ENCODE measurements around the gene CENPC. TPM values are rescaled to one million over a fixed set of nuclear protein-coding genes. Genes with fewer than 3 reads are reported as not detected.

The CENPC gene
- total RNA-seq, 1 experiment from 2014 or later = 11.8 TPM

GRCh38 chr4:67587156-67587555 is 41.9 kb upstream of the CENPC start:
- H3K4me3 ChIP-seq (ENCODE audit: low read depth, low read length, poor library complexity, severe bottlenecking) = no peak overlapping the region
- ChIA-PET POLR2A (ENCODE audit: low non-redundant PET) (no interaction called here), CTCF (no interaction called here)
- H3K27ac ChIP-seq (ENCODE audit: low read depth, low read length, poor library complexity, severe bottlenecking) = no peak overlapping the region
- no TSS peak for BruUV-seq (replicated peaks)
- H3K36me3 ChIP-seq (ENCODE audit: insufficient read depth, low read length, poor library complexity, severe bottlenecking) = no peaks in the 10 kb centered on the region
- DNase-seq (ENCODE audit: low spot score) = no peak
- no peak for TF ChIP-seq EZH2 (IDR thresholded peaks at IDR 0.05; ENCODE audit: borderline replicate concordance, low read depth, low read length, poor library complexity, severe bottlenecking)
- H3K4me1 ChIP-seq (ENCODE audit: insufficient read depth, low read length, poor library complexity, severe bottlenecking) = no peaks in the 10 kb centered on the region
- H3K27me3 ChIP-seq (replicated peaks; ENCODE audit: insufficient read depth, low read depth, low read length, poor library complexity) = no peaks in the 10 kb centered on the region
- no peaks in the 10 kb centered on the region for H3K9me3 ChIP-seq (ENCODE audit: low read depth, low read length, poor library complexity, severe bottlenecking)
- intact Hi-C loops (cut with micrococcal nuclease; ENCODE audit: unreplicated experiment) = no loop called here

- H3K27ac ChIP-seq (ENCODE audit: low read depth, low read length, poor library complexity, severe bottlenecking) = no peak overlapping the region
- H3K27me3 ChIP-seq (replicated peaks; ENCODE audit: insufficient read depth, low read depth, low read length, poor library complexity) = no peaks in the 10 kb centered on the region
- no TSS peak for BruUV-seq (replicated peaks)
- intact Hi-C loops (cut with micrococcal nuclease; ENCODE audit: unreplicated experiment) = no loop called here
- no peak overlapping the region for H3K4me3 ChIP-seq (ENCODE audit: low read depth, low read length, poor library complexity, severe bottlenecking)
- TF ChIP-seq EZH2 (IDR thresholded peaks at IDR 0.05; ENCODE audit: borderline replicate concordance, low read depth, low read length, poor library complexity, severe bottlenecking) (no peak), CTCF (conservative IDR thresholded peaks at IDR 0.05; ENCODE audit: low read depth, low read length) (no peak)
- H3K36me3 ChIP-seq (ENCODE audit: insufficient read depth, low read length, poor library complexity, severe bottlenecking) = no peaks in the 10 kb centered on the region
- POLR2A ChIA-PET (ENCODE audit: low non-redundant PET) = no interaction called here
- no peak for DNase-seq (ENCODE audit: low spot score)
- H3K9me3 ChIP-seq (ENCODE audit: low read depth, low read length, poor library complexity, severe bottlenecking) = no peaks in the 10 kb centered on the region
- CTCF ChIA-PET = no interaction called here
- H3K4me1 ChIP-seq (ENCODE audit: insufficient read depth, low read length, poor library complexity, severe bottlenecking) = no peaks in the 10 kb centered on the region
Observed at GRCh38 chr4:67584496-67584895, 39.2 kb upstream of the CENPC start.

GRCh38 chr4:67581913-67582312 is 36.6 kb upstream of the CENPC start:
- H3K27ac ChIP-seq (ENCODE audit: low read depth, low read length, poor library complexity, severe bottlenecking) = no peak overlapping the region
- CTCF ChIA-PET = no interaction called here
- BruUV-seq (replicated peaks) = no TSS peak
- no peaks in the 10 kb centered on the region for H3K4me1 ChIP-seq (ENCODE audit: insufficient read depth, low read length, poor library complexity, severe bottlenecking)
- no peaks in the 10 kb centered on the region for H3K27me3 ChIP-seq (replicated peaks; ENCODE audit: insufficient read depth, low read depth, low read length, poor library complexity)
- TF ChIP-seq EZH2 (IDR thresholded peaks at IDR 0.05; ENCODE audit: borderline replicate concordance, low read depth, low read length, poor library complexity, severe bottlenecking) = no peak
- TF ChIP-seq CTCF (conservative IDR thresholded peaks at IDR 0.05; ENCODE audit: low read depth, low read length) = no peak
- POLR2A ChIA-PET (ENCODE audit: low non-redundant PET) = no interaction called here
- H3K36me3 ChIP-seq (ENCODE audit: insufficient read depth, low read length, poor library complexity, severe bottlenecking) = no peaks in the 10 kb centered on the region
- no peaks in the 10 kb centered on the region for H3K9me3 ChIP-seq (ENCODE audit: low read depth, low read length, poor library complexity, severe bottlenecking)
- H3K4me3 ChIP-seq (ENCODE audit: low read depth, low read length, poor library complexity, severe bottlenecking) = no peak overlapping the region
- intact Hi-C loops (cut with micrococcal nuclease; ENCODE audit: unreplicated experiment) = no loop called here
- no peak for DNase-seq (ENCODE audit: low spot score)

- no TSS peak for BruUV-seq (replicated peaks)
- H3K36me3 ChIP-seq (ENCODE audit: insufficient read depth, low read length, poor library complexity, severe bottlenecking) = no peaks in the 10 kb centered on the region
- DNase-seq (ENCODE audit: low spot score) = peak; percentile 1
- no peak overlapping the region for H3K4me3 ChIP-seq (ENCODE audit: low read depth, low read length, poor library complexity, severe bottlenecking)
- no peak for TF ChIP-seq EZH2 (IDR thresholded peaks at IDR 0.05; ENCODE audit: borderline replicate concordance, low read depth, low read length, poor library complexity, severe bottlenecking)
- TF ChIP-seq CTCF (conservative IDR thresholded peaks at IDR 0.05; ENCODE audit: low read depth, low read length) = no peak
- POLR2A ChIA-PET (ENCODE audit: low non-redundant PET) = no interaction called here
- H3K9me3 ChIP-seq (ENCODE audit: low read depth, low read length, poor library complexity, severe bottlenecking) = no peaks in the 10 kb centered on the region
- CTCF ChIA-PET = no interaction called here
- intact Hi-C loops (cut with micrococcal nuclease; ENCODE audit: unreplicated experiment) = no loop called here
- no peaks in the 10 kb centered on the region for H3K4me1 ChIP-seq (ENCODE audit: insufficient read depth, low read length, poor library complexity, severe bottlenecking)
- H3K27me3 ChIP-seq (replicated peaks; ENCODE audit: insufficient read depth, low read depth, low read length, poor library complexity) = no peaks in the 10 kb centered on the region
- no peak overlapping the region for H3K27ac ChIP-seq (ENCODE audit: low read depth, low read length, poor library complexity, severe bottlenecking)
Observed at GRCh38 chr4:67581208-67581857, 36.0 kb upstream of the CENPC start.

All from A673 (cell line).